Keratinocyte (primary cell): ENCODE data around the gene IDS. TPM values are rescaled to one million over a fixed set of nuclear protein-coding genes. Genes with fewer than 3 reads are reported as not detected.

ENCODE experiments used
- DNase-seq: peaks from one replicate; pipeline ENCODE4 v3.0.0-alpha.2; 2011; ENCODE audit warnings: low read depth, missing footprints, low spot score
- FAIRE-seq: peaks from 2 replicates; lab custom pipeline; 2011; peaks lifted over from hg19 to GRCh38; lab: Jason Lieb, UNC
- H2AFZ ChIP-seq: 2 replicates; pipeline ENCODE4 v1.6.0; 2012; ENCODE audit warnings: low read length, control low read depth, inconsistent platforms; ENCODE audit not compliant: control insufficient read depth
- H3K27ac ChIP-seq: 2 replicates; pipeline ENCODE4 v1.5.1; 2011; ENCODE audit warnings: low read length; ENCODE audit not compliant: control insufficient read depth, insufficient read depth
- H3K27me3 ChIP-seq: 3 replicates; pipeline ENCODE4 v1.6.0; 2011; ENCODE audit warnings: low read length; ENCODE audit not compliant: control insufficient read depth, insufficient read depth; ENCODE audit errors: extremely low read depth
- H3K36me3 ChIP-seq, 2 experiments: 2 replicates in 1 of 2; 3 replicates in 1 of 2; pipeline ENCODE4 v1.5.1; 2011; ENCODE audit warnings: low read length in 2 of 2, mild to moderate bottlenecking in 1 of 2; ENCODE audit not compliant: control insufficient read depth in 2 of 2, insufficient read depth in 2 of 2; ENCODE audit errors: extremely low read depth in 1 of 2
- H3K4me1 ChIP-seq: 3 replicates; pipeline ENCODE4 v1.5.1; 2011; ENCODE audit warnings: low read length; ENCODE audit not compliant: control insufficient read depth, insufficient read depth; ENCODE audit errors: extremely low read depth
- H3K4me2 ChIP-seq: 3 replicates; pipeline ENCODE4 v1.6.0; 2011; ENCODE audit warnings: low read depth, low read length; ENCODE audit not compliant: control insufficient read depth, insufficient read depth; ENCODE audit errors: extremely low read depth
- H3K4me3 ChIP-seq, 3 experiments: fragments of 200-600 bp in 1 of 3; sonication (generic) in 1 of 3; 2 replicates in 2 of 3; 3 replicates in 1 of 3; pipeline ENCODE4 v1.5.1; 2011 to 2016; ENCODE audit warnings: low read length in 3 of 3, mild to moderate bottlenecking in 3 of 3, control low read depth in 2 of 3, inconsistent platforms in 1 of 3, low read depth in 1 of 3, mixed read lengths in 1 of 3, mixed run types in 1 of 3, moderate library complexity in 1 of 3; ENCODE audit not compliant: control insufficient read depth in 2 of 3, insufficient read depth in 2 of 3; ENCODE audit errors: extremely low read depth in 1 of 3
- H3K79me2 ChIP-seq: 2 replicates; pipeline ENCODE4 v1.6.0; 2012; ENCODE audit warnings: low read length; ENCODE audit not compliant: control insufficient read depth, insufficient read depth
- H3K9ac ChIP-seq: 3 replicates; pipeline ENCODE4 v1.6.0; 2011; ENCODE audit warnings: low read length; ENCODE audit not compliant: control insufficient read depth, insufficient read depth; ENCODE audit errors: extremely low read depth
- H3K9me1 ChIP-seq: 3 replicates; pipeline ENCODE4 v1.6.0; 2011; ENCODE audit warnings: low read length; ENCODE audit not compliant: control insufficient read depth, insufficient read depth; ENCODE audit errors: extremely low read depth
- H3K9me3 ChIP-seq: 2 replicates; pipeline ENCODE4 v1.5.1; 2012; ENCODE audit warnings: low read depth, low read length; ENCODE audit not compliant: control insufficient read depth
- H4K20me1 ChIP-seq: 3 replicates; pipeline ENCODE4 v1.6.0; 2011; ENCODE audit warnings: low read length; ENCODE audit not compliant: control insufficient read depth, insufficient read depth; ENCODE audit errors: extremely low read depth
- EZH2 ChIP-seq: IDR thresholded peaks from one replicate; pipeline ENCODE4 v1.6.1; 2012; ENCODE audit warnings: inconsistent platforms, mild to moderate bottlenecking, low read length, moderate library complexity
- dilution Hi-C: fragments of 300-500 bp; cut with MboI; formaldehyde crosslinking; loops from one replicate; pipeline ENCODE4 v1.7.0; 2020; ENCODE audit warnings: low sequenced_read_pairs; ENCODE audit not compliant: extremely low pct_ligation_motif_present
- polyA plus RNA-seq, 5 experiments: library from polyadenylated mRNA; depleted of rRNA in 3 of 5; stranded (reverse) in 3 of 5; stranded (forward) in 1 of 5; unstranded in 1 of 5; fragments of >200 nt; gene quantifications; 1 replicate in 1 of 5; 2 replicates in 3 of 5; 3 replicates in 1 of 5; pipeline versions ENCODE4 v1.2.1 to v1.2.3, GENCODE V29; 2011 to 2012; ENCODE audit warnings: missing spikeins in 2 of 5, low read depth in 1 of 5, low replicate concordance in 1 of 5
- TF ChIP-seq, protein P1 (sequence below), 3 experiments: IDR thresholded peaks in 1 of 3; conservative IDR thresholded peaks in 1 of 3; optimal IDR thresholded peaks in 1 of 3; 2 replicates in 2 of 3; 3 replicates in 1 of 3; pipeline versions ENCODE3 to v1.5.1; 2011; ENCODE audit warnings: low read length in 3 of 3, mild to moderate bottlenecking in 3 of 3, moderate library complexity in 2 of 3, control low read depth in 1 of 3, inconsistent platforms in 1 of 3; ENCODE audit not compliant: insufficient read depth in 2 of 3; ENCODE audit errors: extremely low read depth in 1 of 3

IDS gene
- polyA plus RNA-seq, 1 donor (not counting 4 experiments of a cell fraction or from before 2014, with no cell fraction given), result 59.7 TPM

DNA sequence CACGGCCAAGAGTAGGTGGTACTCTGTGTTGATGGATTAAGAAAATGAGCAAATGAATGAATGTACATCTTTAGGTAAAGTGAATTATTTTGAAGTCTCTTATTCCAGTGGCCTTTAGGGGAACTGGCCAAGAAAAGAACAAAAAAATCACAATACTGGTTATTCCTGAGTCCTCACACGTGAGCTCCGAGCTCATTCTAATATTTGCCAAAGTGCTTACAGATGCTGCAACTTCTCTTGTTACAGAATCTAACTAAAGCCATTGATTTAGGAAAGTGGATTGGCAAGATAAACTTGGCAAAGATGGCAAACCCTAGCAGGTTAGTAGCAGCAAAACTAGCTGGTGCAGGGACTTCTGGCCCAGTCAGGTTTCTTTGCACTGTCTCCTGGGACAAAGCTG, 37.6 kb downstream of the IDS start:
- no peak overlapping the region for H2AFZ ChIP-seq
- H3K4me1 ChIP-seq, result no peaks in the 10 kb centered on the region
- no peaks in the 10 kb centered on the region for H3K36me3 ChIP-seq
- dilution Hi-C loops, result no loop called here
- H4K20me1 ChIP-seq, result no peaks in the 10 kb centered on the region
- no peak overlapping the region for H3K27ac ChIP-seq
- no peaks in the 10 kb centered on the region for H3K79me2 ChIP-seq
- no peak for FAIRE-seq
- no peaks in the 10 kb centered on the region for H3K27me3 ChIP-seq
- no peak for DNase-seq
- no peak overlapping the region for H3K4me3 ChIP-seq
- no peaks in the 10 kb centered on the region for H3K9me1 ChIP-seq
- H3K9me3 ChIP-seq, result no peaks in the 10 kb centered on the region
- no peak overlapping the region for H3K4me2 ChIP-seq
- no peak overlapping the region for H3K9ac ChIP-seq
- TF ChIP-seq, protein P1, sequence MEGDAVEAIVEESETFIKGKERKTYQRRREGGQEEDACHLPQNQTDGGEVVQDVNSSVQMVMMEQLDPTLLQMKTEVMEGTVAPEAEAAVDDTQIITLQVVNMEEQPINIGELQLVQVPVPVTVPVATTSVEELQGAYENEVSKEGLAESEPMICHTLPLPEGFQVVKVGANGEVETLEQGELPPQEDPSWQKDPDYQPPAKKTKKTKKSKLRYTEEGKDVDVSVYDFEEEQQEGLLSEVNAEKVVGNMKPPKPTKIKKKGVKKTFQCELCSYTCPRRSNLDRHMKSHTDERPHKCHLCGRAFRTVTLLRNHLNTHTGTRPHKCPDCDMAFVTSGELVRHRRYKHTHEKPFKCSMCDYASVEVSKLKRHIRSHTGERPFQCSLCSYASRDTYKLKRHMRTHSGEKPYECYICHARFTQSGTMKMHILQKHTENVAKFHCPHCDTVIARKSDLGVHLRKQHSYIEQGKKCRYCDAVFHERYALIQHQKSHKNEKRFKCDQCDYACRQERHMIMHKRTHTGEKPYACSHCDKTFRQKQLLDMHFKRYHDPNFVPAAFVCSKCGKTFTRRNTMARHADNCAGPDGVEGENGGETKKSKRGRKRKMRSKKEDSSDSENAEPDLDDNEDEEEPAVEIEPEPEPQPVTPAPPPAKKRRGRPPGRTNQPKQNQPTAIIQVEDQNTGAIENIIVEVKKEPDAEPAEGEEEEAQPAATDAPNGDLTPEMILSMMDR (optimal IDR thresholded peaks at IDR 0.05 in 1 of 3, IDR thresholded peaks at IDR 0.05 in 1 of 3, conservative IDR thresholded peaks at IDR 0.05 in 1 of 3; ENCODE audit: extremely low read depth in 1 of 3, insufficient read depth in 2 of 3, low read length in 3 of 3), result no peak
- TF ChIP-seq EZH2, result no peak

DNA sequence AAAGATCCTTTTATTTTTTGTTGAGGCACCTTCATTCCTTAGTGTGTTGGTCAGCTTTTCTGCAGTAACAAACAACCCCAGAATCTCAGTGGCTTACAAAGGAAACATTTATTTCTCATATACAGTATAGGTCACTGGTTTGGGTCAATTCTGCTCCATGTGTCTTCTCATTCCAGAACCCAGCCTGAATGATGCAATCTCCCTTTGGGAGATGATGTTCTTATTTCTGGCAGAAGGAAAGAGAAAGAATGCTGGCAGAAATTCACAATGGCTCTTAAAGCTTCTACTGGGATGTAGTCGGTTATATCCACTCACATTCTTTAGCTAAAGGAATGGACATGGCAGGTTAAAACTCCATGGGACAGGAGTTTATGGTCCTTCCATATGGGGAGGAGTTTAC, 42.3 kb downstream of the IDS start:
- FAIRE-seq, result no peak

More for the DNA sequence above, 42.3 kb downstream of the IDS start:
- Histone ChIP-seq H4K20me1 (no peaks in the 10 kb centered on the region), H3K36me3 (no peaks in the 10 kb centered on the region), H3K4me2 (no peak overlapping the region), H3K4me3 (no peak overlapping the region), H2AFZ (no peak overlapping the region), H3K27ac (no peak overlapping the region), H3K9me3 (no peaks in the 10 kb centered on the region), H3K9me1 (no peaks in the 10 kb centered on the region), H3K4me1 (no peaks in the 10 kb centered on the region), H3K79me2 (no peaks in the 10 kb centered on the region), H3K27me3 (no peaks in the 10 kb centered on the region), H3K9ac (no peak overlapping the region)
- DNase-seq, result no peak
- dilution Hi-C loops, result no loop called here
- no peak for TF ChIP-seq EZH2
- TF ChIP-seq, protein P1 (optimal IDR thresholded peaks at IDR 0.05 in 1 of 3, IDR thresholded peaks at IDR 0.05 in 1 of 3, conservative IDR thresholded peaks at IDR 0.05 in 1 of 3; ENCODE audit: extremely low read depth in 1 of 3, insufficient read depth in 2 of 3, low read length in 3 of 3), result no peak
